Stimulated activated naive CD4-positive, alpha-beta T cell treated with Interleukin-2 at 50 U/mL for 16 hours (primary cell): ENCODE results near the gene GPR108.
A peak's percentile ranks its signal among the peaks of the same experiment; 100 is the strongest.
"Not testable (repeated sequence)": the region's sequence is repeated elsewhere in the genome, so short reads cannot be mapped to it uniquely, and the experiment has no call there.

Experiments used
- DNase-seq: peaks from one replicate; lab custom pipeline; 2025; lab: John Stamatoyannopoulos, UW

Gene GPR108

DNA sequence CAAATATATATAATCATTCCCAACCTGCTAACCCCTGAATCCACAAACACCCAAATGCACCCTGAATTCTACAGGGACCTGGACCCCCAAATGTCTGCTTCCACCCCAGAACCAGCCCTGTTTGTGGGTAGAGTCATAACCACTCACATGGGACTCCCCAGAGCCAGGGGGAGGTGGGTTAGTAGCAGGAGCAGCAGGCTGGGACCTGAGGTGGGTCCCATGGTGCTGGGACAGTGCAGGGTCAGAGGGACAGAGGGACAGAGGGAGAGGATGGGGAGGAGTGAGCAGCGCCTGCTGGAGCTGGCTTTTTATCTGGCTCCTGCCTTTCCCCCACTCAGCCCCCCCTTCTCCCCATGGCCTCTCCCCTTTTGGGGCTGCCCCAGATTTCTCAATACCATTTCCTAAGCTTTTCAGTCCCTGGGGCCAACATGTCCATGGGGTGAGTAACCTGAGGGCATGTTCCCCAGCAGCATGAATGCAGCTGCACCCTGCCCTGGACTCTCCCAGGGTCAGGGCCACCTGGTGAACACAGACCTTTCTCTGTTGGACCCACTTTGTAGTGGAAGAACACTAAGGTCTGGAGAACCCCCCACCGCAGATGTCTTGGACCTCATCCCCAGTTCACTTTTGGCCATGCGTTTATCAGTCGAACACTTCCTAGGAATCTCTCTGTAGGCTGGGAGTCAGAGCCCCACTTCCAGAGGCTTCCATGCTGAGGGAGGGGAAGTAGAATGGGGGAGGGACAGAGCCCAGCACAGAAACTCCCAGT is 16.8 kb downstream of the GPR108 start, which contains the start of gene C3:
TSS of gene C3 (minus strand) at position 282 of the 769 bp plus-strand sequence. CDS start at position 221, 61 bp downstream.
- no peak for DNase-seq

DNA sequence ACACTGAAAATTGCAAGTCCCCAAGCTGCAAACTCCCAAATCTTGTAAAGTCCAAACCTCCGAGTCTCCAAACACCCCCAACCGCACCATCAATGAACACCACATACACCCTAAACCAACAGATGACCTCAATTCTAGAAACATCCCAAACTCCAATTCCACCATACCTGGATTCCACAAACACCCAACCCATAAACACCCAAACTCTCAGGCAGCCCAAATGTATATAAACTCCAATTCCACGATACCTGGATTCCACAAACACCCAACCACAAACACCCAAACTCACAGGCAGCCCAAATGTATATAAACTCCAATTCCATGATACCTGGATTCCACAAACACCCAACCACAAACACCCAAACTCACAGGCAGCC is 17.4 kb downstream of the GPR108 start:
- no peak for DNase-seq

DNA sequence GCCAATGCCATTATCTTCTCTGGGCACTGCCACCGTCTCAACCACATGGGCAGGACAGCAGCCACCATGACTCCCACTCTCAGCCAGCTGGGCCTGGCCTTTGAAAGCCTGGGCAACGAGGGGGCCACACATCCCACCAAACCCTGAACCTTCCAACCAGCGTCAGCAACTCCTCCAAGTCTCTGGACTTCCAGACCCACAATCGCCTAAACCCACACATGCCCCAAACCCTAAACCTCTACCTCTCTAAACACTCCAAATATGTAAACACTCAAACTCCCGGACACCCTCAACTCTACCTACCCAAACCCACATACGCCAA is 17.9 kb downstream of the GPR108 start:
- no peak for DNase-seq

DNA sequence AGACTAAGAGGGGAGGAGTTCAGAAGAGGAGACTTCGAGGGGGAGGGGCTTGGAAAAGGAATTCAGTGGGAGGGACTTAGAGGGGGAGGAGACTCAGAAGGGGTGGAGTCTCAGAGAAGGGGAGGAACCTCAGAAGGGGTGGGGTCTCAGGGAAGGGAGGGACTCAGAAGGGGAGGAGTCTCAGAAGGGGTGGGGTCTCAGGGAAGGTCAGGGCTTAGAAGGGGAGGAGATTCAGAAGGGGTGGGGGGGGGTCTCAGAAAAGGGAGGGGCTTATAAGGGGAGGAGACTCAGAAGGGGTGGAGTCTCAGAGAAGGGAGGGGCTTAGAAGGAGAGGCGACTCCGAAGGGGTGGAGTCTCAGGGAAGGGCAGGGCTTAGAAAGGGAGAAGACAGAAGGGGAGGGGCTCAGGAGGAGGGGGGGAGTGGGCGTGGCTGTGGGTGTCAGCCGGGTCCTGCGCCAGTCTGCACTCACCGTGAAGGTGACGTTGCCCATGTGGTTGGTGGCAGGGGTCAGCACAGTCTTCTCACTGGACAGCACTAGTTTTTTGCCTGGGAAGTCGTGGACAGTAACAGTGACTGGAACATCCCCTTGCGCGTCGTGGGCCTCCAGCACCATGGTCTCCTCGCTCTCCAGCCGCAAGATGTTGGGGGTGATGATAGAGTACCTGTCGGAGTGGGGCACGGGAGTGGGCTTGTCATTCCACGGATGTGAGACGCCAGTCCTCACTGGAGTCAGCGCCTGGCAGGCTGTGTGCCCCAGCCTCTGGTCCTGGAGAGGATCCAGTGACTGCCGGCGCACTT is 18.4 kb downstream of the GPR108 start:
- peak; percentile 17 for DNase-seq

DNA sequence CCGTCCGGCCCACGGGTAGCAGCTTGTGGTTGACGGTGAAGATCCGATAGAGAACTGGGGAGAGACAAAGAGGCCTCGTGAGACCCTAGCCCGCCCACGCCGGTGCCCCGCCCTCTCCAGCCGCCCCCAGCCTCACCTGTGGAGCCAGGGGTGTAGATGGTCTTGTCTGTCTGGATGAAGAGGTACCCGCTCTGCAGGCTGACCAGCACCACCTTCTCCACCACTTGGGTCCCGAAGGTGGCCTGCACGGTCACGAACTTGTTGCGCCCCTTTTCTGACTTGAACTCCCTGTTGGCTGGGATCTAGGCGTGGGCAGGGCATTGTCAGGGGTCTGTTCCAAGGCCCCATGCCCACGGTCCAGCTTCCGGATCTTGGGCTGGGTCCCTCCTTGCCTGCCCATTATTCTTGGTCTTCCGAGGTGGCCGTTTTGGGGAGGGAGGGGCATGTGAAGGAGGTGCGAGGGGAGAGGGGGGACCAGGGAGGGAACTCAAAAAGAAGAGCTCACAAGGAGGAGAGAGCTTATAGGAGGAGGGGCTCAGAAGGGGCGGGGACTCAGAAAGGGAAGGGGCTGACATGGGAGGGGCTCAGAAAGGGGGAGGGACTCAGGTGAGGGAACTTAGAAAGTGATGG is 19.2 kb downstream of the GPR108 start:
- no peak for DNase-seq

DNA sequence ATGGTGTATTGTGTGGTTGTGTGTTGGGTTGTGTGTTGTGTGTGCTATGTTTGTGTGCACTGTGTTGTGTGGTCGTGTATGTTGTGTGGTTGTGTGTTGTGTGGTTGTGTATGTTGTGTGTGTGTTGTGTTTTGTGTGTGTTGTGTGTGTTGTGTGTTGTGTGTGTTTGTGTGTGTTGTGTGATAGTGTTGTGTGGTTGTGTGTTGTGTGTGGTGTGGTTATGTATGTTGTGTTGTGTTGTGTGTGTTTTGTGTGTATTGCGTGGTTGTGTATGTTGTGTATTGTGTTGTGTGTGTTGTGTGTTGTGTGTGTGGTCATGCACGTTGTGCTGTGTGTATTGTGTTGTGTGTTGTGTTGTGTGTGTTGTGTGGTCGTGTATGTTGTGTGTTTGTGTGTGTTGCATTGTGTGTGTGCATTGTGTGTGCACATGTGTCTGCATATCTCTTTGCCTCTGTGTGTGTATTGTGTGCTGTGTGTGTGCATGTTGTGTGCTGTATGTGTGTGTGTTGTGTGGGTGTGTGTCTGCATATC is 19.9 kb downstream of the GPR108 start:
- no peak for DNase-seq

DNA sequence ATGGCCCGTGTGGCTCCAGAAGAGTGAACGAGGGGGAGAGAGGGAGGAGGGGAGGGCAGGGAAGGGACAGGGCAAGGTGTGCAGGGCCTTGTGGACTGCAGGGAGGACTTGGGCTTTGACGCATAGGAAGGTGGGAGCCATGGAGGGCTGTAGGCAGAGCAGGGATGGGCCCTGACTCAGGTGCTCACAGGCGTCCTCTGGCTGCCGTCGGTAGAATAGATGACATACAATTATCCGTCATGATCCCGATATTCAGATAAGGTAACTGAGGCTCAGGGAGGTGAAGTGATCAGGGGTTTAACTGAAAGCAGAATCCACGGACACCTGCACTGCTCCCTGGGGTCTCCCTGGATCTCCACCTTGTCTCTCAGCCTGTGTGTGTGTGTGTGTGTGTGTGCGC is 20.3 kb downstream of the GPR108 start:
- DNase-seq: no peak

DNA sequence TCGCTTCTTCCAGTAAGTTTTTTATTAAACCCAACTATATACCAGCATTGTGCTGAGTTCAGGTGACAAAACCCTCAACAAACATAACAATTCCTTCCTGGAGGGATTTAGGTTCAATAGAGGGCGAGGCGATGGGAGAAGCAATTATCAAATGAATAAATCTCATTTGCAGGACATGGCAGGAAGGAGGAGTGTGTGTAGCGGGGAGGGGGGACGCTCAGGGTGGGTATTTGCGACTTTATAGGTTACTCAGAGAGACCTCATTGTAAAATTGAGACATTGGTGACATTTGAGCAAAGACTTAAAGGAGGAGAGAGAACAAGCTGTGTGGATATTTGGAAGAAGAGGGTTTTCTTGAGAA is 20.8 kb downstream of the GPR108 start:
- no peak for DNase-seq

DNA sequence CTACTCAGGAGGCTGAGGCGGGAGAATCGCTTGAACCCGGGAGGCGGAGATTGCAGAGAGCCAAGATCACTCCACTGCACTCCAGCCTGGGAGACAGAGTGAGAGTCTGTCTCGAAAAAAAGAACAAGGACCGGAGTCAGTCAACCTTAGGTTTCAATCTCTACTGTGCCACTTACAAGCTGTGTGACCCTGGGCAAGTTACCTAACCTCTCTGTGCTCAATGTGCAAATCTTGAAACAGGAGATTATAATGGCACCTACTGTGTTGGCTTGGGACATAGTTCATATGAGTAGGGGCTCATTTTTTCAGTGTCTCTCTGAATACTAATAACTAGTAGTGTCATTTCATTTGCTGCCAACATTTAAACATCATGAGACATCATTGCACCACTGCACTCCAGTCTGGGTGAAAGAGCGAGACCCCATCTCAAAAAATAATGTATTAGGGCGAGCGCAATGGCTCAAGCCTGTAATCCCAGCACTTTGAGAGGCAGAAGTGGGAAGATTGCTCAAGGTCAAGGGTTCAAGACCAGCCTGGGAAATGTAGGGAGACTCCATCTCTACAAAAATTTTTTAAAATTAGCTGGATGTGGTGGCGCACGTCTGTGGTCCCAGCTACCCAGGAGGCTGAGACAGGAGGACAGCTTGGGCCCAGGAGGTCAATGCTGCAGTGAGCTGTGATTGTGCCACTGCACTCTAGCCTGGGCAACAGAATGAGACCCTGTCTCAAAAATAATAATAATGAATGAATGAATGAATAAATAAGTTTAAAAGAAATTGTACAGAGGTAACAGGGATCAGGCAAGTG is 22.4 kb downstream of the GPR108 start:
- no peak for DNase-seq

DNA sequence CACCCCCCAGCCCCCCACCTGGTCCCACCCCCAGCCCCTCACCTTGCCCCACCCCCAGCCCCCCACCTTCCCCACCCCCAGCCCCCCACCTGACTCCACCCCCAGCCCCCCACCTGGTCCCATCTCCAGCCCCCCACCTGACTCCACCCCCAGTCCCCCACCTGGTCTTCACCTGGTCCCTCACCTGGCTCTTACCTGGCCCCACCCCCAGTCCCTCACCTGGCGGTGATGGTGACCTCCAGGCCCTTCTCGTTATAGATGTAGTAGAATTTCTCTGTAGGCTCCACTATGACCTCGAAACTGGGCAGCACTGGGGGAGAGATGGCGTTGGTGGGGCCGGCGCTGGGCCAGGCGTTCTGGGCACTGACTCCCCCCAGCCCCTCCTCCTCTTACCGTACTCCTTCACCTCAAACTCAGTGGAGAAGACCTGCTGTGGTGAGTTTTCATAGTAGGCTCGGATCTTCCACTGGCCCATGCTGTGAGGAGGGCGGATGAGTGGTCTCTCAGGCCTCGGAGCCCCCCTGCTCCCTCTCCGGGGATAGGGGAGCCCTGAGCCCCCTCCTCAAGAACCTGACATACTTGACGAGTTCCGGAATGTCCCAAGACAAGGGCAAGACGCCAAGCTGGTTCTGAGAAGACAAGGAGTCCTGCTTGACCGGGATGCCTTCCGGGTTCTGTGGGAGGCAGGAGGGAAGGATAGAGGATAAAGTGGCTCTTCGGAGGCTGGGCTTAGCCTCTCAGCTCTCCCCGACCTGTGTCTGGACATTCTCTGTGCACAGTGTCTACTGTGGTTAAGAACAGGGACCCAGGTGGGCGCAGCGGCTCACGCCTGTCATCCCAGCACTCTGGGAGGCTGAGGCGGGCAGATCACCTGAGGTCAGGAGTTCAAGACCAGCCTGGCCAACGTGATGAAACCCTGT is 23.3 kb downstream of the GPR108 start:
- DNase-seq: no peak

DNA sequence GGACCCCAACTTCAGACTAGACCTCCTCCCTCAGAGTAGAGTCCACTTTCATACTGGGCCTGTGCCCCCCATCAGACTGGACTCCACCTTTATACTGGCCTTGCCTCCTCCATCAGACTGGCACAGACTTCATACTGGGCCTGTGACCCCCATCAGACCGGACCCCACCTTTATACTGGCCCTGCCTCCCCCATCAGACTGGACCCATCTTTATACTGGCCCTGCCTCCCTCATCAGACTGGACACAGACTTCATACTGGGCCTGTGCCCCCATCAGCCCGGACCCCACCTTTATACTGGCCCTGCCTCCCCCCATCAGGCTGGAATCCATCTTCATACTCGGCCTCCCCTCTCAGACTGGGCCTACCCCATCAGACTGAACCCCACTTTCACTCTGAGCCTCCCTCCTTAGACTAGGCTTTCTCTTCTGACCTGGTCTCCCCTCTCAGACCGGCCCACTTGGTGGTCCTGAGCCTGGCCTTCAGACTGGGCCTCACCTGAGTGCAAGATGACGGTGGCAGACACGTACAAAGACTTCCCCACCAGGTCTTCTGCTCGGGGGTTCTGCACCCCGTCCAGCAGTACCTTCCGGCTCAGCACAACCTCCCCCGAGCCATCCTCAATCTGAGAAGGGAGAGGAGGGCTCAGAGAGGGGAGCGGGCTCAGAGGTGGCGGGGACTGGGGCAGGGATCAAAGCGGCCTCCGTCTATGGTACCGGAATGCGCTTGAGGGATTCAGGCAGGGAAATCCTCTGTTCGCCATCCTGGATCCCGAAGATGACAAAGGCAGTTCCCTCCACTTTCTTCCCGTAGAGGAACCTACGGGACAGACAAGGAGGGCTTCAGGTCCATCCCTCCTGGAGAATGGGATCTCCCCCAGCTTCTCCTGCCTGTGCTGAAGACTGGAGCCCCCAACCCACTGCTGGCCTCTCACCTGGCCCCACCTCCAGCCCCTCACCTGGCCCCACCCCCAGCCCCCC is 24.4 kb downstream of the GPR108 start:
- DNase-seq: no peak

DNA sequence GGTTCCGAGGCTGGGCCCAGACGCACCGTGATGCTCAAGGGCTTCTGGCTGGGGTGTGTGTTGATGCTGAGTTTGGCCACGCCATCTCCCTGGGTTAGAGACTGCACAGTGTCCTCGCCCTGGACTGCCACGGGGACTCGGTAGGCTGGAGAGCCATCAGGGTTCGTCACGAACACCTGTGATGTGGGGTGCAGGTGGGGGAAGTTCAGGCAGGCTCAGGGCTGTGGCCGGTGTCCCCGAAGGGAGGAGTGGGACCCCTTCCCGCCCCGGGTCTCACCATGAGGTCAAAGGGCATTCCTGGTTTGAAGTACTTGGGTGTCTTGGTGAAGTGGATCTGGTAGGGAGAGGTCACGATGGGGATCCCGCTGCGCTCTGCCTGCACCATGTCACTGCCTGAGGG is 25.1 kb downstream of the GPR108 start:
- no peak for DNase-seq

DNA sequence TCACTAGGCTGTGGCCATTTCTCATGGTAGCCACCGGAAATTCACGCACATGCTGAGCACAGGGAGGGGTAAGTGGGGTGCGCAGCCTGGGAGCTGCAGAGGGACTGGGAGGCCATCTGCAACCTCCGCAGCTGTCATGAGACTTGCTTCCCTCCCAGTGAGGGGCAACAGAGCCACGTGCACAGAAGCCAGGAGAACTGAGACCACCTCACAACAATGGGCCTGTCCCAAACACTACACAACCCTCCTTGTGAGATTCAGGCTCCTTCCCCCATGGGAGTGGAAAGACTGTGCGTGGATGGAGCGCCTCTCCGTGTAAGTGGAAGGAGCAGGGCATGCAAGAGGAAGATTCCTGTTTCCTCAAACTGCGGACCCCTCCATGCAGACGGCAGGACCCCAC is 25.8 kb downstream of the GPR108 start:
- DNase-seq: no peak

DNA sequence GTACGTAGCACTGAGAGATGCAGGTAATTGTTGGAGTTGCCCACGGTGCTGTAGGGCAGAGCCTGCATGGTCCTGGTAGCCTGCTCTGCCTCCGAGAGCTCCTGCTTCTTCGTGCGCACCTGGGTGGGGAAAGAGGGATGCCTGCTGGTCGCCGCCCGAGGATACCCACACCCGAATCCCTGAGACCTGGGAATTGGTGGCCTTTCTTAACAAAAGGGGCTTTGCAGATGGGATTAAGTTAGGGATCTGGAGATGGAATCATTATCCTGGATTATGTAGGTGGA is 26.4 kb downstream of the GPR108 start:
- DNase-seq: no peak

DNA sequence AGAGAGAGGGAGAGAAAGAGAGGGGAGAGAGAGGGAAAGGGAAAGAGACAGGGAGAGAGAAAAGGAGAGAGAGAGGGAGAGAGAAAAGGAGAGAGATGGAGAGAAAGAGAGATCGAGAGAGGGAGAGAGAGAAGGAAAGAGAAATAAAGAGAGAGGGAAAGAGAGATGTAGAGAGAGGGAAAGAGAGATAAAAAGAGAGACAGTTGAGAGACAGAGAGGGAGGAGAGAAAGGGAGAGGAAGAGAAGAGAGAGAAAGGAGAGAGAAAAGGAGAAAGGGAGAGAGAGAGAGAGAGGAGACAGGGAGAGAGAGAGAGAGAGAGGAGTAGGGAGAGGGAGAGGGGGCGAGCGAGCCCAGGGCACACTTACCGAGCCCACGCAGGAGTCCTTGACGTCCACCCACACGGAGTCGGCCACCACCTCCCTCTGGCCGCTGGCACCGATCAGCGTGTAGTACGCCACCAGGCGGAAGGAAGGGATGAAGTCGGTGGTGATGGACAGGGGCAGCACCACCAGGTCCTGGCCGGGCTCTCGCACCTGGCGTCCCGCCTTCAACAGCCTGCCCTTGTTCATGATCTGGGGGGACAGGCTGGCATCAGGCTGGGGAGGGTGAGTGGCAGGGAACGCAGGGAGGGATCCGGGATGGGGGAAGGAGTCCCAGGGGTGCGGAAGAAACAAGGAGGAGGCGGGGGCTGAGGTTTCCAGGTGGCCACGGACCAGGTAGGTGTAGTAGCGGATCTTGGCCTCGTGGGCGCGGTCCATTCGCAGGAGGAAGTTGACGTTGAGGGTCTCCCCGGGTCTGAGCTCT is 26.9 kb downstream of the GPR108 start:
- DNase-seq: no peak

DNA sequence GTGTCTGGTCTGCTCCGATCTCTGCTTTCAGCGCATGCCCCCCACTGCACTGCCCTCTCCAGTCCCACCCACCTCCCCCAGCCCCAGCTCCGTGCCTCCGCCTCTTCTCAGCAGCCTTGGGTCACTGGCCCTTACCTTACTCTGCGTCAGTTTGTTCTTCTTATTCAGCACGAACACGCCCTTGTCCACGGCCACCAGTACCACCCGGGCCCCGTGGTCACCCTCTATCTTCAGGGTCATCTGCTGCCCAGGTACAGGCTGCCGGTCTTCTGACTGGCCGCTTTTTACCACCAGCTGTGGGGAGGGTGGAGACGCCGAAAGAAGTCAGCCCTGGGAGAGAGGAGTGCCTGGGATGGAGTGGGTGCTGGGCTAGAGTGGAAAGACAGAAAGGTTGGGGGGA is 27.8 kb downstream of the GPR108 start:
- DNase-seq: no peak

DNA sequence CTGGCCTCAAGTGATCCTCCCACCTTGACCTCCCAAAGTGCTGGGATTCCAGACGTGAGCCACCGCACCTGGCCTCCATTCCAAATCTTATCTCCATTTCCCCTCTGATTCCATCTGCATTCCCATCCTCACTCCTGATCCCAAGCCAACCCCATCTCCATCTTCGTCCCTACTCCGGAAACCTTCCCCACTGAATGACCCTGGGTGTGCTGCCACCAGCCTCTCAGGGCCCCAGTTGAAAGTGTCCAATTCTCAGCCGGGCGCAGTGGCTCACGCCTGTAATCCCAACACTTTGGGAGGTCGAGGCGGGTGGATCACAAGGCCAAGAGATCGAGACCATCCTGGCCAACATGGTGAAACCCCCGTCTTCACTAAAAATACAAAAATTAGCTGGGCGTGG is 28.5 kb downstream of the GPR108 start:
- DNase-seq: not testable (repeated sequence)

DNA sequence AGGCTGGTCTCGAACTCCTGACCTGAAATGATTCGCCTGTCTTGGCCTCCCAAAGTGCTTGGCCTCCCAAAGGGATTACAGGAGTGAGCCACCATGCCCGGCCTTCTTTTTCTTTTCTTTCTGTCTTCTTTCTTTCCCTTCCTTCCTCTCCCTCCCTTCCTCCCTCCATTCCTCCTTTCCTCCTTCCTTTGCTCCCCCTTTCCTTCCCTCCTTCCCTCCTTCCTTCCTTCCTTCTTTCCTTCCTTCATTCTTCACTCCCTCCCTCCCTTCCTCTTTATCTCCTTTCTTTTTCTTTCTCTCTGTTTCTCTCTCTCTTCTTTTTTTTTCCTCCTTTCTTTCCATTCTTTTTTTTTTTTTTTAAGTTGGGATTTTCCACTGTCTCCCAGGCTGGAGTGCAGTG is 29.0 kb downstream of the GPR108 start:
- DNase-seq: no peak

DNA sequence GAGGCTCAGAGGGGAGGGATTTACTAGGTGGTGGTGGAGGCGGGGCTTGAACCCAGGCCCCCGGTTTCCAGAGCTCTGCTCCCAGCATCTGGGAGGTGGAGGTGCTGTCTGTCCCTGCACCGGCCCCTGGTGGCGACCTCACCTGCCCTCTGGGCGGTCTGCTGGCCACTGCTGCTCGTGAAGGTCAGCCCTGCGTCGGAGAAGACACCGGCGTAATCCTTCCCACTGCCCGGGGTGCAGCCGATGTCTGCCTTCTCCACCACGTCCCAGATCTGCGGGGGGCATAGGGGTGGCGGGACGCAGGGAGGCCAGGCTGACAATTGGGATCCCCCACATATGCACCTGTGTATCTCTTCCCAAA is 29.7 kb downstream of the GPR108 start:
- DNase-seq: no peak
